CD4-positive, alpha-beta T cell treated with Interleukin-1 beta for 1 hour (primary cell): Measurements from ENCODE around the gene OR4D10.
"Not testable (repeated sequence)": the region's sequence is repeated elsewhere in the genome, so short reads cannot be mapped to it uniquely, and the experiment has no call there.

ENCODE experiments used
- DNase-seq, 2 donors: peaks; one replicate each; pipeline ENCODE4 v3.0.0-alpha.2; 2020 to 2022

Gene OR4D10

GRCh38 chr11:59473015-59473414 lies at the start of gene OR4D10:
Gene OR4D10 (plus strand): TSS chr11:59473315. CDS start chr11:59477430, 4,115 bp downstream.
- no peak for DNase-seq

GRCh38 chr11:59423835-59424234 lies 49.3 kb upstream of the OR4D10 start:
- DNase-seq: no peak

GRCh38 chr11:59425131-59425530 lies 48.0 kb upstream of the OR4D10 start:
- no peak for DNase-seq

GRCh38 chr11:59426361-59427067 lies 46.6 kb upstream of the OR4D10 start, which contains the start of gene OR5A2:
Gene OR5A2 (minus strand): TSS chr11:59426413. CDS start chr11:59422953, 3,460 bp downstream.
- DNase-seq: no peak

- no peak for DNase-seq
These were observed 46.1 kb upstream of the OR4D10 start for GRCh38 chr11:59427068-59427382.

- DNase-seq: peak; percentile 25 to 68
These were observed 43.1 kb upstream of the OR4D10 start for GRCh38 chr11:59429924-59430516.

GRCh38 chr11:59436169-59436568 lies 36.9 kb upstream of the OR4D10 start, which contains the start of gene OR5A1:
Gene OR5A1 (plus strand): TSS chr11:59436469. CDS start chr11:59443169, 6,700 bp downstream.
- no peak for DNase-seq

- DNase-seq: no peak
These were observed 35.3 kb upstream of the OR4D10 start for GRCh38 chr11:59437770-59438169.

GRCh38 chr11:59445624-59446023 lies 27.5 kb upstream of the OR4D10 start:
- not testable (repeated sequence) for DNase-seq

- no peak for DNase-seq
These were observed 24.6 kb upstream of the OR4D10 start for GRCh38 chr11:59448484-59448883.

- no peak for DNase-seq
These were observed 16.5 kb upstream of the OR4D10 start, which contains the start of gene OR4D6 for GRCh38 chr11:59456661-59457060. Gene OR4D6 (plus strand): TSS chr11:59456961. CDS start chr11:59456961, 0 bp downstream.

GRCh38 chr11:59459916-59460315 lies 13.2 kb upstream of the OR4D10 start:
- DNase-seq: no peak

- DNase-seq: no peak
These were observed 9.9 kb upstream of the OR4D10 start for GRCh38 chr11:59463190-59463641.

- DNase-seq: no peak
These were observed 2.1 kb downstream of the OR4D10 start for GRCh38 chr11:59475176-59475575.

- no peak for DNase-seq
These were observed 6.8 kb downstream of the OR4D10 start for GRCh38 chr11:59479906-59480305.

GRCh38 chr11:59480359-59480758 lies 7.2 kb downstream of the OR4D10 start:
- DNase-seq: no peak

- no peak for DNase-seq
These were observed 28.8 kb downstream of the OR4D10 start for GRCh38 chr11:59501931-59502330.

GRCh38 chr11:59503276-59503675 lies 30.2 kb downstream of the OR4D10 start, which contains the start of gene OR4D11:
Gene OR4D11 (plus strand): TSS chr11:59503576. CDS start chr11:59503576, 0 bp downstream.
- no peak for DNase-seq

GRCh38 chr11:59510941-59511589 lies 38.0 kb downstream of the OR4D10 start, which contains the start of gene OR4D9:
Gene OR4D9 (plus strand): TSS chr11:59511539. CDS start chr11:59514913, 3,374 bp downstream.
- DNase-seq: no peak

GRCh38 chr11:59511675-59512074 lies 38.6 kb downstream of the OR4D10 start:
- no peak for DNase-seq

- DNase-seq: not testable (repeated sequence)
These were observed 47.0 kb downstream of the OR4D10 start for GRCh38 chr11:59520139-59520538.

GRCh38 chr11:59520741-59521140 lies 47.6 kb downstream of the OR4D10 start:
- DNase-seq: no peak

- DNase-seq: no peak
These were observed 50.4 kb downstream of the OR4D10 start for GRCh38 chr11:59523541-59523940.

GRCh38 chr11:59528711-59529110 lies 55.6 kb downstream of the OR4D10 start:
- no peak for DNase-seq
